K562 (cell line): ENCODE measurements around the gene S100P.
A peak's percentile ranks its signal among the peaks of the same experiment; 100 is the strongest.

Experiments used
- EP300 ChIP-seq: IDR thresholded peaks from 2 replicates; pipeline ENCODE4 v1.6.1; 2012; ENCODE audit warnings: low read length, improper control_type of control experiment
- FOXA3 ChIP-seq, 2 experiments: fragments of 450-650 bp in 1 of 2; sonication (generic) in 1 of 2; formaldehyde crosslinking; IDR thresholded peaks in 1 of 2; conservative IDR thresholded peaks in 1 of 2; 2 replicates each; pipeline versions ENCODE4 v1.4.0 to v1.8.0; 2020 to 2022; ENCODE audit warnings: mild to moderate bottlenecking in 2 of 2, missing genetic modification reagents in 1 of 2
- KDM5B ChIP-seq: fragments of 200-600 bp; sonication (generic); IDR thresholded peaks from 2 replicates; pipeline ENCODE4 v1.6.1; 2012; ENCODE audit warnings: low read depth, mild to moderate bottlenecking, moderate library complexity, low read length, control low read depth, inconsistent platforms; ENCODE audit not compliant: insufficient replicate concordance
- POLR2AphosphoS5 ChIP-seq: IDR thresholded peaks from 2 replicates; pipeline ENCODE4 v1.6.1; 2011; ENCODE audit warnings: mild to moderate bottlenecking, low read depth, low read length, moderate library complexity; ENCODE audit not compliant: control insufficient read depth, insufficient read depth
- RBM14 ChIP-seq: fragments of 200-400 bp; formaldehyde crosslinking; IDR thresholded peaks from 2 replicates; pipeline ENCODE4 v1.6.1; 2018; ENCODE audit warnings: low read depth, mild to moderate bottlenecking, low read length, moderate library complexity, borderline replicate concordance; ENCODE audit not compliant: insufficient read depth
- ZNF512 ChIP-seq: IDR thresholded peaks from 2 replicates; pipeline ENCODE4 v1.6.1; 2016; ENCODE audit warnings: missing genetic modification characterization, missing compliant biosample characterization
- ZZZ3 ChIP-seq: fragments of 450-650 bp; IDR thresholded peaks from 2 replicates; pipeline ENCODE4 v1.6.1; 2016; ENCODE audit warnings: antibody characterized with exemption, mild to moderate bottlenecking, moderate library complexity
- TF ChIP-seq, protein P1 (sequence below), 3 experiments: IDR thresholded peaks in 2 of 3; conservative IDR thresholded peaks in 1 of 3; 2 replicates each; pipeline ENCODE4 v1.5.1; 2011 to 2012; ENCODE audit warnings: low read length in 3 of 3, mild to moderate bottlenecking in 3 of 3, control low read depth in 2 of 3, improper control_type of control experiment in 1 of 3, inconsistent platforms in 1 of 3, low read depth in 1 of 3, mixed read lengths in 1 of 3, moderate library complexity in 1 of 3; ENCODE audit not compliant: insufficient read depth in 2 of 3

GRCh38 chr4:6731780-6732179 is 38.1 kb downstream of the S100P start:
- 0 out of 2 replicates have a peak, but pooled peaks have one; percentile 59 for TF ChIP-seq ZNF512 (tag)
- no peak for TF ChIP-seq EP300
- TF ChIP-seq, protein P1, sequence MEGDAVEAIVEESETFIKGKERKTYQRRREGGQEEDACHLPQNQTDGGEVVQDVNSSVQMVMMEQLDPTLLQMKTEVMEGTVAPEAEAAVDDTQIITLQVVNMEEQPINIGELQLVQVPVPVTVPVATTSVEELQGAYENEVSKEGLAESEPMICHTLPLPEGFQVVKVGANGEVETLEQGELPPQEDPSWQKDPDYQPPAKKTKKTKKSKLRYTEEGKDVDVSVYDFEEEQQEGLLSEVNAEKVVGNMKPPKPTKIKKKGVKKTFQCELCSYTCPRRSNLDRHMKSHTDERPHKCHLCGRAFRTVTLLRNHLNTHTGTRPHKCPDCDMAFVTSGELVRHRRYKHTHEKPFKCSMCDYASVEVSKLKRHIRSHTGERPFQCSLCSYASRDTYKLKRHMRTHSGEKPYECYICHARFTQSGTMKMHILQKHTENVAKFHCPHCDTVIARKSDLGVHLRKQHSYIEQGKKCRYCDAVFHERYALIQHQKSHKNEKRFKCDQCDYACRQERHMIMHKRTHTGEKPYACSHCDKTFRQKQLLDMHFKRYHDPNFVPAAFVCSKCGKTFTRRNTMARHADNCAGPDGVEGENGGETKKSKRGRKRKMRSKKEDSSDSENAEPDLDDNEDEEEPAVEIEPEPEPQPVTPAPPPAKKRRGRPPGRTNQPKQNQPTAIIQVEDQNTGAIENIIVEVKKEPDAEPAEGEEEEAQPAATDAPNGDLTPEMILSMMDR (IDR thresholded peaks at IDR 0.05 in 2 of 3, conservative IDR thresholded peaks at IDR 0.05 in 1 of 3; ENCODE audit: insufficient read depth in 2 of 3, low read depth in 1 of 3, low read length in 3 of 3) = no peak
- TF ChIP-seq POLR2AphosphoS5 = no peak
- no peak for TF ChIP-seq FOXA3 (CRISPR knock-in tag; conservative IDR thresholded peaks at IDR 0.05 in 1 of 2, IDR thresholded peaks at IDR 0.05 in 1 of 2)
- no peak for TF ChIP-seq ZZZ3
- no peak for TF ChIP-seq KDM5B
- no peak for TF ChIP-seq RBM14
